Right atrium auricular region (tissue), 2 donors: Measurements from ENCODE around the gene NSD1. TPM values are rescaled to one million over a fixed set of nuclear protein-coding genes. Genes with fewer than 3 reads are reported as not detected.

Experiments
- DNase-seq: peaks from one replicate; pipeline ENCODE4 v3.0.0-alpha.2; 2019; ENCODE audit warnings: low spot score
- H3K27ac ChIP-seq, 2 donors: fragments of 200-600 bp; sonication (generic); 1 replicate in 1 of 2; 2 replicates in 1 of 2; pipeline ENCODE4 v1.5.1; 2016 to 2019
- H3K27me3 ChIP-seq, 2 donors: fragments of 200-600 bp; sonication (generic); one replicate each; pipeline versions ENCODE4 v1.5.1 to v1.6.0; 2017 to 2019
- H3K36me3 ChIP-seq: fragments of 200-600 bp; sonication (generic); one replicate; pipeline ENCODE4 v1.5.1; 2016
- H3K4me1 ChIP-seq, 2 donors: fragments of 200-600 bp; sonication (generic); one replicate each; pipeline versions ENCODE4 v1.5.1 to v1.6.0; 2017 to 2019
- H3K4me3 ChIP-seq, 2 donors: fragments of 200-600 bp; sonication (generic); 1 replicate in 1 of 2; 2 replicates in 1 of 2; pipeline ENCODE4 v1.5.1; 2017 to 2019; ENCODE audit warnings: mild to moderate bottlenecking in 1 of 2, moderate library complexity in 1 of 2
- H3K9me3 ChIP-seq, 2 donors: fragments of 200-600 bp; sonication (generic); one replicate each; pipeline ENCODE4 v1.5.1; 2019
- CTCF ChIP-seq, 2 donors: fragments of 200-600 bp; sonication (generic); IDR thresholded peaks; one replicate each; pipeline ENCODE4 v1.5.1; 2019; ENCODE audit warnings: antibody characterized with exemption in 2 of 2
- total RNA-seq, 2 donors: library from RNA; depleted of rRNA; stranded (reverse); fragments of >200 nt; gene quantifications; one replicate each; pipeline ENCODE4 v1.1.0, GENCODE V29; 2016

NSD1 gene
- total RNA-seq, 2 donors from 2014 or later, result 25.4 to 26.7 TPM

- H3K27ac ChIP-seq, result no peak overlapping the region
- no peak for DNase-seq
These were observed 174.2 kb downstream of the NSD1 start for GRCh38 chr5:177307544-177308363.

GRCh38 chr5:177308740-177309139 lies 175.2 kb downstream of the NSD1 start:
- peaks cover 14% of the 10 kb centered on the region for H3K36me3 ChIP-seq
- H3K27ac ChIP-seq, result no peak overlapping the region
- H3K4me3 ChIP-seq, result no peak overlapping the region
- H3K4me1 ChIP-seq, result peaks cover 0 to 40% of the 10 kb centered on the region in 2 donors
- H3K27me3 ChIP-seq, result no peaks in the 10 kb centered on the region
- DNase-seq, result no peak
- no peak for TF ChIP-seq CTCF (IDR thresholded peaks at IDR 0.05)
- H3K9me3 ChIP-seq, result no peaks in the 10 kb centered on the region

More at GRCh38 chr5:177307544-177308363, 174.2 kb downstream of the NSD1 start:
- Histone ChIP-seq H3K9me3 (no peaks in the 10 kb centered on the region), H3K27me3 (no peaks in the 10 kb centered on the region), H3K36me3 (peaks cover 14% of the 10 kb centered on the region), H3K4me1 (peaks cover 0 to 42% of the 10 kb centered on the region in 2 donors), H3K4me3 (no peak overlapping the region)
- no peak for TF ChIP-seq CTCF (IDR thresholded peaks at IDR 0.05)

- H3K9me3 ChIP-seq, result no peaks in the 10 kb centered on the region
- no peak for DNase-seq
- no peak overlapping the region for H3K27ac ChIP-seq
- peak; percentile 67 to 82 for TF ChIP-seq CTCF (IDR thresholded peaks at IDR 0.05)
- peaks cover 14% of the 10 kb centered on the region for H3K36me3 ChIP-seq
- peaks cover 0 to 34% of the 10 kb centered on the region in 2 donors for H3K4me1 ChIP-seq
- no peaks in the 10 kb centered on the region for H3K27me3 ChIP-seq
- no peak overlapping the region for H3K4me3 ChIP-seq
These were observed 176.0 kb downstream of the NSD1 start for GRCh38 chr5:177309351-177310191.

- Histone ChIP-seq H3K36me3 (peaks cover 8% of the 10 kb centered on the region), H3K4me3 (no peak overlapping the region), H3K27me3 (no peaks in the 10 kb centered on the region), H3K4me1 (peaks cover 0 to 26% of the 10 kb centered on the region in 2 donors), H3K9me3 (no peaks in the 10 kb centered on the region), H3K27ac (no peak overlapping the region)
- TF ChIP-seq CTCF (IDR thresholded peaks at IDR 0.05), result no peak
- no peak for DNase-seq
These were observed 176.8 kb downstream of the NSD1 start for GRCh38 chr5:177310332-177310731.

- peak overlapping the region in 1 of 2 donors; percentile 58 for H3K4me3 ChIP-seq
- H3K27ac ChIP-seq, result no peak overlapping the region
- no peak for TF ChIP-seq CTCF (IDR thresholded peaks at IDR 0.05)
- no peak for DNase-seq
- no peaks in the 10 kb centered on the region for H3K9me3 ChIP-seq
- H3K36me3 ChIP-seq, result peaks cover 3% of the 10 kb centered on the region
- no peaks in the 10 kb centered on the region for H3K27me3 ChIP-seq
- H3K4me1 ChIP-seq, result peaks cover 0 to 26% of the 10 kb centered on the region in 2 donors
These were observed 177.3 kb downstream of the NSD1 start for GRCh38 chr5:177310757-177311391.
